T-helper 17 cell (primary cell): ENCODE results near the gene BTN3A1. TPM values are rescaled to one million over a fixed set of nuclear protein-coding genes. Genes with fewer than 3 reads are reported as not detected.
"Not testable (repeated sequence)": the region's sequence is repeated elsewhere in the genome, so short reads cannot be mapped to it uniquely, and the experiment has no call there.

Source experiments
- ATAC-seq: fragments of 150-1000 bp; cut with Tn5 transposase; 2 replicates; pipeline ENCODE4 v1.10.0; 2021; ENCODE audit warnings: mild to moderate bottlenecking, moderate library complexity
- DNase-seq, 3 donors: peaks; one replicate each; pipeline versions ENCODE4 v3.0.0 to v3.0.0-alpha.2; 2020 to 2021
- H3K9me3 ChIP-seq: one replicate; pipeline ENCODE4 v1.7.0; 2013; ENCODE audit warnings: low read length, mild to moderate bottlenecking; ENCODE audit not compliant: control insufficient read depth, poor library complexity, severe bottlenecking
- H3K27ac Mint-ChIP-seq: one replicate; pipeline ENCODE4 v1.8.0; 2022; ENCODE audit warnings: mild to moderate bottlenecking, moderate library complexity, mixed read lengths
- H3K27me3 Mint-ChIP-seq: one replicate; pipeline ENCODE4 v1.8.0; 2022; ENCODE audit warnings: mixed read lengths
- H3K36me3 Mint-ChIP-seq: one replicate; pipeline ENCODE4 v1.8.0; 2022; ENCODE audit warnings: low read depth, mixed read lengths
- H3K4me1 Mint-ChIP-seq: one replicate; pipeline ENCODE4 v1.8.0; 2022; ENCODE audit warnings: mild to moderate bottlenecking, mixed read lengths
- H3K4me3 Mint-ChIP-seq: one replicate; pipeline ENCODE4 v1.8.0; 2022; ENCODE audit warnings: mild to moderate bottlenecking, moderate library complexity, mixed read lengths
- total RNA-seq, 4 donors: library from RNA in 2 of 4; stranded (reverse) in 2 of 4; gene quantifications; one replicate each; pipeline ENCODE4 v1.2.3 and lab custom pipeline; 2022 to 2026

The BTN3A1 gene
- total RNA-seq, 2 donors from 2014 or later = 169 to 205 TPM

DNA sequence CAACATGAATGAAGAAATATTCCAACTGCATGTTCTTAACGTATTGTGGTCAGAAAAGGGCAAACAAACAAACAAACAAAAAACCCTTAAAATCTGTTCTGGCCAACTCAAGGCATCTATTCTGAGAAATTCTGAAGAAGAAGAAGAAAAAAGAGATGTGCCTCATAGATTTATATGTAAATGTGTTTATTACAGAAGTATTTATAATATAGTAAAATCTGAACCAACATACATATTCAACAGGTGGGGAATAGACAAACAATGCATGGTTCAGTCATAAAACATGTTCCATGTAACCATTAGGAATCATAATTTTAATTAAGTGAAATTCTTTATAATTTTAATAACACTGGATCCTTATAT, 36.5 kb upstream of the BTN3A1 start:
- ATAC-seq (no peak), DNase-seq (no peak)
- no peaks in the 10 kb centered on the region for H3K27me3 Mint-ChIP-seq
- H3K36me3 Mint-ChIP-seq = peaks cover 10% of the 10 kb centered on the region
- no peak overlapping the region for H3K27ac Mint-ChIP-seq
- no peaks in the 10 kb centered on the region for H3K9me3 ChIP-seq
- peak overlapping the region; percentile 85 for H3K4me3 Mint-ChIP-seq
- peaks cover 43% of the 10 kb centered on the region for H3K4me1 Mint-ChIP-seq

- peaks cover 36% of the 10 kb centered on the region for H3K4me1 Mint-ChIP-seq
- H3K27me3 Mint-ChIP-seq = no peaks in the 10 kb centered on the region
- peaks cover 10% of the 10 kb centered on the region for H3K36me3 Mint-ChIP-seq
- no peak overlapping the region for H3K27ac Mint-ChIP-seq
- no peak for DNase-seq
- H3K4me3 Mint-ChIP-seq = peak overlapping the region; percentile 85
- ATAC-seq = no peak
- H3K9me3 ChIP-seq = no peaks in the 10 kb centered on the region
Measured at GRCh38 chr6:26366504-26366903, 35.6 kb upstream of the BTN3A1 start.

GRCh38 chr6:26367114-26367513, 35.0 kb upstream of the BTN3A1 start:
- Mint-ChIP-seq H3K4me3 (peak overlapping the region; percentile 85), H3K27ac (no peak overlapping the region), H3K4me1 (peaks cover 36% of the 10 kb centered on the region), H3K27me3 (no peaks in the 10 kb centered on the region), H3K36me3 (peaks cover 10% of the 10 kb centered on the region)
- H3K9me3 ChIP-seq = no peaks in the 10 kb centered on the region
- ATAC-seq = no peak
- no peak for DNase-seq

DNA sequence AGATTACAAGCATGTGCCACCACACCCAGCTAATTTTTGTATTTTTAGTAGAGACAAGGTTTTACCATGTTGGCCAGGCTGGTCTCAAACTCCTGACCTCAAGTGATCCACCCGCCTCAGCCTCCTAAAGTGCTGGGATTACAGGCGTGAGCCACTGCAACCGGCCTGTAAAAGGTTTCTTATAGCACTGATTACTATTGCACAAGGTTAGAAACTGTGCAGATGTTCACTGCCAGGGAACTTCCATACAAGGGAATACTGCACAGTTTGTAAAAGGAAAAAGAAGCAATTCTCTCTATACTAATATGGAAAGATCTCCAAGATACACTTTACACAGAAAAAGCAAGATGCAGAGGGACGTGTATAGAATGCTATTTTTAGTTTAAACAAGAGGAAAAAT, 30.3 kb upstream of the BTN3A1 start:
- Mint-ChIP-seq H3K36me3 (peaks cover 18% of the 10 kb centered on the region), H3K4me1 (peaks cover 40% of the 10 kb centered on the region), H3K27ac (peak overlapping the region; percentile 91)
- not testable (repeated sequence) for ATAC-seq, DNase-seq, H3K4me3 Mint-ChIP-seq, H3K27me3 Mint-ChIP-seq, H3K9me3 ChIP-seq

GRCh38 chr6:26372308-26373144, 29.5 kb upstream of the BTN3A1 start:
- H3K9me3 ChIP-seq = no peaks in the 10 kb centered on the region
- Mint-ChIP-seq H3K27ac (peak overlapping the region; percentile 86), H3K36me3 (peaks cover 22% of the 10 kb centered on the region), H3K4me1 (peaks cover 34% of the 10 kb centered on the region), H3K4me3 (no peak overlapping the region), H3K27me3 (no peaks in the 10 kb centered on the region)
- no peak for DNase-seq
- ATAC-seq = no peak

- H3K36me3 Mint-ChIP-seq = peaks cover 14% of the 10 kb centered on the region
- H3K27ac Mint-ChIP-seq = peak overlapping the region; percentile 86
- no peaks in the 10 kb centered on the region for H3K27me3 Mint-ChIP-seq
- DNase-seq (no peak), ATAC-seq (no peak)
- H3K4me1 Mint-ChIP-seq = peaks cover 24% of the 10 kb centered on the region
- H3K9me3 ChIP-seq = no peaks in the 10 kb centered on the region
- H3K4me3 Mint-ChIP-seq = no peak overlapping the region
Measured at GRCh38 chr6:26375270-26375669, 26.8 kb upstream of the BTN3A1 start.

DNA sequence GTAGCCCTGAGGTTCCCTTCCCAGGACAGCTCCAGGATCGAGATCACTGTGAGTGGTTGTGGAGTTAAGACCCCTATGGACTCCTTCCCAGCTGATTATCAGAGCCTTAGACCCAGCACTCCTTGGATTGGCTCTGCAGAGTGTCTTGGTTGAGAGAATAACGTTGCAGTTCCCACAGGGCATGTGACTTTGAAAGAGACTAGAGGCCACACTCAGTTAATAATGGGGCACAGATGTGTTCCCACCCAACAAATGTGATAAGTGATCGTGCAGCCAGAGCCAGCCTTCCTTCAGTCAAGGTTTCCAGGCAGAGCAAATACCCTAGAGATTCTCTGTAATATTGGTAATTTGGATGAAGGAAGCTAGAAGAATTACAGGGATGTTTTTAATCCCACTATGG, 24.4 kb upstream of the BTN3A1 start:
- H3K4me3 Mint-ChIP-seq = no peak overlapping the region
- H3K4me1 Mint-ChIP-seq = peaks cover 23% of the 10 kb centered on the region
- H3K36me3 Mint-ChIP-seq = peaks cover 14% of the 10 kb centered on the region
- H3K27me3 Mint-ChIP-seq = no peaks in the 10 kb centered on the region
- H3K27ac Mint-ChIP-seq = peak overlapping the region; percentile 39
- no peaks in the 10 kb centered on the region for H3K9me3 ChIP-seq
- ATAC-seq (no peak), DNase-seq (no peak)

DNA sequence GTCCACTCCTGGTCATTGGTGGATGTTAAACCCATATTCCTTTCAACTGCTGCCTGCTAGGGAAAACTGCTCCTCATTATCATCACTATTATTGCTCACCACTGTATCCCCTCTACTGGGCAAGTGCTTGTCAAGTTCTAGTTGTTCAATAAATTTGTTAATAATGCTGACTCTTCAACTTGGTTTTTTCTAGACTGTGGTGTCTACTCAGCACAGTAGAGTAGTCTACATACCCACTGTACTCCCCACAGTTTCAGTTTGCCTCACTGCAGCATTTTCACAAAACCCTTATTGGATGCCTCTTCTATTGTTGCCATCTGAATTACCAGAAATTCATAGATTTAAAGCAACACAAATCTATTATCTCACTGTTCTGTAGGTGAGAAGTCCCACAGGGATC, 23.9 kb upstream of the BTN3A1 start:
- H3K4me3 Mint-ChIP-seq, H3K27me3 Mint-ChIP-seq, DNase-seq, H3K9me3 ChIP-seq, ATAC-seq: not testable (repeated sequence)
- Mint-ChIP-seq H3K4me1 (peaks cover 27% of the 10 kb centered on the region), H3K36me3 (peaks cover 16% of the 10 kb centered on the region), H3K27ac (peak overlapping the region; percentile 59)

- Mint-ChIP-seq H3K27me3 (no peaks in the 10 kb centered on the region), H3K27ac (no peak overlapping the region), H3K4me3 (no peak overlapping the region), H3K36me3 (peaks cover 15% of the 10 kb centered on the region), H3K4me1 (peaks cover 27% of the 10 kb centered on the region)
- H3K9me3 ChIP-seq = no peaks in the 10 kb centered on the region
- no peak for ATAC-seq
- DNase-seq = no peak
Measured at GRCh38 chr6:26379292-26379691, 22.8 kb upstream of the BTN3A1 start.

GRCh38 chr6:26379740-26380139, 22.3 kb upstream of the BTN3A1 start:
- peaks cover 26% of the 10 kb centered on the region for H3K4me1 Mint-ChIP-seq

DNA sequence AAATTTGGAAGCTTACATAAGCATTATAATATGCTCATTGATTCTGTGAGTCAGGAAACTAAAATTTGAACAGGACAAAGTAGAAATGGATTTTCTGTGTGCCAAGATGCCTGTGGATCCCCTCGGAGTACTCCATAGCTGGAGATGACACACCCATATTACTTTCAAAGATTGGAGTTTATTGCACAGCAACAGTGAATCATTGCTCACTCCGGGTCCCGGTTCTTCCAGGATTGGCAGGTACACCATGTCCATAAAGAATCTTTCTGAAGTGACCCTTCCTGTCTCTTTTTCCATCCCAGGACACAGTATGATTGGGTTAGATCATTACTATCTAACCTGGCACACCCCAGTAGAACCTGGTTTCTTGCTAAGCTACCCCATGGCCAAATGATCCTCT, 21.8 kb upstream of the BTN3A1 start:
- H3K36me3 Mint-ChIP-seq = peaks cover 8% of the 10 kb centered on the region
- H3K27me3 Mint-ChIP-seq = no peaks in the 10 kb centered on the region
- H3K9me3 ChIP-seq = no peaks in the 10 kb centered on the region
- no peak overlapping the region for H3K4me3 Mint-ChIP-seq
- peaks cover 21% of the 10 kb centered on the region for H3K4me1 Mint-ChIP-seq
- no peak for DNase-seq
- ATAC-seq = no peak
- no peak overlapping the region for H3K27ac Mint-ChIP-seq

More at GRCh38 chr6:26379740-26380139, 22.3 kb upstream of the BTN3A1 start:
- DNase-seq (no peak), ATAC-seq (no peak)
- no peaks in the 10 kb centered on the region for H3K9me3 ChIP-seq
- Mint-ChIP-seq H3K4me3 (no peak overlapping the region), H3K27me3 (no peaks in the 10 kb centered on the region), H3K27ac (no peak overlapping the region), H3K36me3 (peaks cover 11% of the 10 kb centered on the region)

DNA sequence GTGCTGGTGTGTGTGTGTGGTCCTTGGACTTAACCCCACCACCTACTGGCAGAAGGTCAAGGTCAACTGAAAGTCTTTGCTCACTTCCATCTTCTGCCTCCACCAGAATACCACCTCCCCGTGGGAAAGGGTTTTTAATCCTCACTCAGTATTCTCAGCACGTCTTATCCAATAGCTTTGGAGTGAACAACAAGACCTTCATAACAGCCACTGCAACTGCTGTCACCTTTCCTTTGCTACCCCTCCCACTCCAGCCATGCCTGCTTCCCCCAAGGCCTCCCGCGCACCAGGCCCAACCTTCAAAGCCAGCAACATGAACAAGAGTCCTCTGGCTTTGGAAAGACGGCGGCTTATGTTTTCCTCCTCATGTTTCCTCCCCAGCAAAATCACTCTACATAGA, 20.0 kb upstream of the BTN3A1 start:
- Mint-ChIP-seq H3K27ac (peak overlapping the region; percentile 99), H3K4me1 (peaks cover 17% of the 10 kb centered on the region), H3K36me3 (peaks cover 5% of the 10 kb centered on the region), H3K4me3 (no peak overlapping the region), H3K27me3 (no peaks in the 10 kb centered on the region)
- DNase-seq = no peak
- ATAC-seq = no peak
- no peaks in the 10 kb centered on the region for H3K9me3 ChIP-seq

DNA sequence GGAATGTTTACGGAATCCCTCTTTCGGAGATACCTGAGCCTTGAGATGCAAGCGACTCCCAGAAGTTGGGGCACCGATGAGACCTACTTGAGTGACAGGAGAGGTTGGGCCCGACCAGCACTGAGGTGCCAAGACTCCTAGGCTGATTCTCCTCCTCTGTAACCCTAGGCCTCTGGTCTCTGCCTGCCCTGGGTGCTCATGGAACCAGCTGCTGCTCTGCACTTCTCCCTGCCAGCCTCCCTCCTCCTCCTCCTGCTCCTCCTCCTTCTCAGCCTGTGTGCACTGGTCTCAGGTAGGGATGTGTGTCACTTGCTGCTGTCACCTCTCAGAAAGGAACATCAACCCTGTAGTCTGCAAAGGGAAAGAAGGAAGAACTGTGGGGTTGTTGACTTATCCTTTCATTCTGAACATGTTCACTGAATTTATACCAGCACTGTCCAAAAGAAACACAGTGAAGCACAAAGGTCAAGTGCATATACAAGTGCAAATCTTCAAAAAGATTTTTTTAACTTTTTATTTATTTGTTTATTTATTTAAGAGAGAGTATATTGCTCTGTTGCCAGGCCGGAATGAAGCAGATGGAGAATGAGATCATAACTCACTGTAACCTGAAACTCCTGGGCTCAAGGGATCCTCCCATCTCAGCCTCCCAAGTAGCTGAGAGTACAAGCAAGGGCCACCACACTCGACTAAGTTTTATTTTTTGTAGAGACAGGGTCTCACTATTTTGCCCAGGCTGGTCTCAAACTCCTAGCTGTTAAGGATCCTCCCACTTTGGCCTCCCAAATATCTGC, 18.3 kb upstream of the BTN3A1 start:
- peak overlapping the region; percentile 100 for H3K4me3 Mint-ChIP-seq
- peaks cover 3% of the 10 kb centered on the region for H3K36me3 Mint-ChIP-seq
- ATAC-seq (peak; percentile 37), DNase-seq (no peak)
- peaks cover 12% of the 10 kb centered on the region for H3K4me1 Mint-ChIP-seq
- H3K9me3 ChIP-seq = no peaks in the 10 kb centered on the region
- H3K27me3 Mint-ChIP-seq = no peaks in the 10 kb centered on the region
- peak overlapping the region; percentile 99 for H3K27ac Mint-ChIP-seq
